HepG2 (cell line): ENCODE measurements around the gene U2AF2. TPM values are rescaled to one million over a fixed set of nuclear protein-coding genes. Genes with fewer than 3 reads are reported as not detected.

Source experiments
- CENPX ChIP-seq: sonication (generic); formaldehyde crosslinking; IDR thresholded peaks from 2 replicates; pipeline ENCODE4 v1.9.0; 2021; ENCODE audit warnings: mild to moderate bottlenecking, missing genetic modification reagents, moderate library complexity
- ELF3 ChIP-seq: IDR thresholded peaks from 2 replicates; pipeline ENCODE4 v1.6.1; 2016; ENCODE audit warnings: missing genetic modification reagents, missing compliant biosample characterization
- KDM6A ChIP-seq: IDR thresholded peaks from 2 replicates; pipeline ENCODE4 v1.6.1; 2016; ENCODE audit warnings: low read depth
- NFKB2 ChIP-seq: sonication (generic); formaldehyde crosslinking; IDR thresholded peaks from 2 replicates; pipeline ENCODE4 v1.4.0; 2020; ENCODE audit warnings: missing genetic modification reagents, borderline replicate concordance
- NRL ChIP-seq: sonication (generic); formaldehyde crosslinking; IDR thresholded peaks from 2 replicates; pipeline ENCODE4 v1.5.0; 2020; ENCODE audit warnings: missing genetic modification reagents, mild to moderate bottlenecking, moderate library complexity, borderline replicate concordance
- PAX8 ChIP-seq: sonication (generic); formaldehyde crosslinking; IDR thresholded peaks from 2 replicates; pipeline ENCODE4 v1.8.0; 2022; ENCODE audit warnings: mild to moderate bottlenecking, missing genetic modification reagents, borderline replicate concordance
- SOX5 ChIP-seq: IDR thresholded peaks from 2 replicates; pipeline ENCODE4 v1.6.1; 2016; ENCODE audit warnings: borderline replicate concordance
- THAP11 ChIP-seq: IDR thresholded peaks from 2 replicates; pipeline ENCODE4 v1.6.1; 2016; ENCODE audit warnings: missing biosample characterization, missing genetic modification reagents
- ZNF10 ChIP-seq: sonication (generic); formaldehyde crosslinking; IDR thresholded peaks from 2 replicates; pipeline ENCODE4 v1.4.0; 2020; ENCODE audit warnings: mild to moderate bottlenecking, low read depth, missing genetic modification reagents, borderline replicate concordance
- ZNF143 ChIP-seq: sonication (generic); formaldehyde crosslinking; IDR thresholded peaks from 2 replicates; pipeline ENCODE4 v1.4.0; 2020; ENCODE audit warnings: missing genetic modification reagents
- ZNF816 ChIP-seq: sonication (generic); formaldehyde crosslinking; IDR thresholded peaks from 2 replicates; pipeline ENCODE4 v1.8.0; 2022; ENCODE audit warnings: missing genetic modification reagents, mild to moderate bottlenecking, borderline replicate concordance
- polyA plus RNA-seq, 8 experiments: library from polyadenylated mRNA; depleted of rRNA in 3 of 8; stranded (reverse) in 7 of 8; unstranded in 1 of 8; fragments of >200 nt; fragmentation: Illumina TruSeq in 4 of 8; extraction: Trizol in 4 of 8; gene quantifications; 2 replicates each; pipeline versions ENCODE4 v1.2.1 to v1.2.3, GENCODE V29; 2011 to 2016; ENCODE audit warnings: low read depth in 4 of 8, missing spikeins in 1 of 8, mixed read lengths in 1 of 8; ENCODE audit not compliant: insufficient read depth in 1 of 8
- total RNA-seq, 5 experiments: library from RNA; depleted of rRNA; stranded (reverse); fragments of >200 nt; fragmentation: Illumina TruSeq; extraction: Trizol; gene quantifications; 2 replicates each; pipeline ENCODE4 v1.2.3, GENCODE V29; 2016; ENCODE audit warnings: low read depth in 1 of 5
- TF ChIP-seq, protein P1 (sequence below): sonication (generic); formaldehyde crosslinking; IDR thresholded peaks from 2 replicates; pipeline ENCODE4 v1.4.0; 2020; ENCODE audit warnings: missing genetic modification reagents, borderline replicate concordance
- TF ChIP-seq, protein P2 (sequence below): sonication (generic); formaldehyde crosslinking; IDR thresholded peaks from 2 replicates; pipeline ENCODE4 v1.5.0; 2020; ENCODE audit warnings: missing genetic modification reagents
- TF ChIP-seq, protein P3 (sequence below): sonication (generic); formaldehyde crosslinking; IDR thresholded peaks from 2 replicates; pipeline ENCODE4 v1.9.0; 2022; ENCODE audit warnings: low read depth, missing genetic modification reagents
- TF ChIP-seq, protein P4 (sequence below): sonication (generic); formaldehyde crosslinking; IDR thresholded peaks from 2 replicates; pipeline ENCODE4 v1.4.0; 2020; ENCODE audit warnings: mild to moderate bottlenecking, missing genetic modification reagents
- TF ChIP-seq, protein P5 (sequence below): sonication (generic); formaldehyde crosslinking; IDR thresholded peaks from 2 replicates; pipeline ENCODE4 v1.4.0; 2020; ENCODE audit warnings: missing genetic modification reagents

The U2AF2 gene
- total and polyA plus RNA-seq, 2 of the 13 experiments (the other 11 are each of a cell fraction or from before 2014, with no cell fraction given): 84.3 to 124 TPM

DNA sequence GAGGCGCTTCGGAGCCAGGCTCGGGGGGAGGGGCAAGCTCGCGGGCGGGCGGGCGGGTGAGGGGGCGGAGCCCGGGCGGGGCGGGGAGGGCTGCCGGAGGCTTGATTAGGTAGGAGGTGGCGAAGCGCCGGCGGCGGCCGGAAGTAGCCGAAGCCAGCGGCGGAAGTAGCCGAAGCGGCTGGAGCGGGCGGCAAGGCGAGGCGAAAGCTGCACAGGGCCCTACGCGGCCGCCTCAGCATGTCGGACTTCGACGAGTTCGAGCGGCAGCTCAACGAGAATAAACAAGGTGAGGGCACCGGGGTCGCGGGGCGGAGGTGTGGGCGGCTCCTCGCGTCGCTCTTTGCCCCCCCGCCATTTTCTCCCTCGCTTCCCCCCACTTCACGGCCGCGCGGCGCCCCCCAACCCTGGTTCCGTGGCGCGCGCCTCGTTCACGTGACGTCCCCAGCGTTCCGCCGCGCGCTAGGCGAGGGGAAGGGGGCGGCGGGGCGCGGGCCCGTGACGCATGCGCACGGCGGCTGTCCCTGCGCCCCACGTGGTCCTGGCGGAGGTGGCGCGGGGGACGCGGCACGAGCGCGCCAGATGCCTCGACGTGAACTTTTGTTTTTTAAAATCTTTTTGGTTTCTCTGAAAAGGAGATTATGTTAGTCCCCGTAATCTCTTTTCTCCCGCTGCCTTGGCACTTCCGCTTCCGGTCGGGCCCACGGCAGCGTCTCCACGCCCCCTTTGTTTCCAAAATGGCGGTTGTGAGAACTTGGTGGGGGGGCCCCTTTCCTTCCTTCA, at the start of gene U2AF2 (continued):
- TF ChIP-seq, protein P1, sequence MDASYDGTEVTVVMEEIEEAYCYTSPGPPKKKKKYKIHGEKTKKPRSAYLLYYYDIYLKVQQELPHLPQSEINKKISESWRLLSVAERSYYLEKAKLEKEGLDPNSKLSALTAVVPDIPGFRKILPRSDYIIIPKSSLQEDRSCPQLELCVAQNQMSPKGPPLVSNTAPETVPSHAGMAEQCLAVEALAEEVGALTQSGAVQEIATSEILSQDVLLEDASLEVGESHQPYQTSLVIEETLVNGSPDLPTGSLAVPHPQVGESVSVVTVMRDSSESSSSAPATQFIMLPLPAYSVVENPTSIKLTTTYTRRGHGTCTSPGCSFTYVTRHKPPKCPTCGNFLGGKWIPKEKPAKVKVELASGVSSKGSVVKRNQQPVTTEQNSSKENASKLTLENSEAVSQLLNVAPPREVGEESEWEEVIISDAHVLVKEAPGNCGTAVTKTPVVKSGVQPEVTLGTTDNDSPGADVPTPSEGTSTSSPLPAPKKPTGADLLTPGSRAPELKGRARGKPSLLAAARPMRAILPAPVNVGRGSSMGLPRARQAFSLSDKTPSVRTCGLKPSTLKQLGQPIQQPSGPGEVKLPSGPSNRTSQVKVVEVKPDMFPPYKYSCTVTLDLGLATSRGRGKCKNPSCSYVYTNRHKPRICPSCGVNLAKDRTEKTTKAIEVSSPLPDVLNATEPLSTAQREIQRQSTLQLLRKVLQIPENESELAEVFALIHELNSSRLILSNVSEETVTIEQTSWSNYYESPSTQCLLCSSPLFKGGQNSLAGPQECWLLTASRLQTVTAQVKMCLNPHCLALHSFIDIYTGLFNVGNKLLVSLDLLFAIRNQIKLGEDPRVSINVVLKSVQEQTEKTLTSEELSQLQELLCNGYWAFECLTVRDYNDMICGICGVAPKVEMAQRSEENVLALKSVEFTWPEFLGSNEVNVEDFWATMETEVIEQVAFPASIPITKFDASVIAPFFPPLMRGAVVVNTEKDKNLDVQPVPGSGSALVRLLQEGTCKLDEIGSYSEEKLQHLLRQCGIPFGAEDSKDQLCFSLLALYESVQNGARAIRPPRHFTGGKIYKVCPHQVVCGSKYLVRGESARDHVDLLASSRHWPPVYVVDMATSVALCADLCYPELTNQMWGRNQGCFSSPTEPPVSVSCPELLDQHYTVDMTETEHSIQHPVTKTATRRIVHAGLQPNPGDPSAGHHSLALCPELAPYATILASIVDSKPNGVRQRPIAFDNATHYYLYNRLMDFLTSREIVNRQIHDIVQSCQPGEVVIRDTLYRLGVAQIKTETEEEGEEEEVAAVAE (CRISPR knock-in tag): no peak
- peak; percentile 47; the same call in 1 of the 2 replicates for TF ChIP-seq ELF3
- no peak for TF ChIP-seq CENPX (CRISPR knock-in tag)
- TF ChIP-seq, protein P2, sequence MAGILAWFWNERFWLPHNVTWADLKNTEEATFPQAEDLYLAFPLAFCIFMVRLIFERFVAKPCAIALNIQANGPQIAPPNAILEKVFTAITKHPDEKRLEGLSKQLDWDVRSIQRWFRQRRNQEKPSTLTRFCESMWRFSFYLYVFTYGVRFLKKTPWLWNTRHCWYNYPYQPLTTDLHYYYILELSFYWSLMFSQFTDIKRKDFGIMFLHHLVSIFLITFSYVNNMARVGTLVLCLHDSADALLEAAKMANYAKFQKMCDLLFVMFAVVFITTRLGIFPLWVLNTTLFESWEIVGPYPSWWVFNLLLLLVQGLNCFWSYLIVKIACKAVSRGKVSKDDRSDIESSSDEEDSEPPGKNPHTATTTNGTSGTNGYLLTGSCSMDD: no peak
- TF ChIP-seq ZNF10 (CRISPR knock-in tag): no peak
- no peak for TF ChIP-seq KDM6A (CRISPR knock-in tag)
- no peak for TF ChIP-seq SOX5 (CRISPR knock-in tag)
- TF ChIP-seq, protein P3, sequence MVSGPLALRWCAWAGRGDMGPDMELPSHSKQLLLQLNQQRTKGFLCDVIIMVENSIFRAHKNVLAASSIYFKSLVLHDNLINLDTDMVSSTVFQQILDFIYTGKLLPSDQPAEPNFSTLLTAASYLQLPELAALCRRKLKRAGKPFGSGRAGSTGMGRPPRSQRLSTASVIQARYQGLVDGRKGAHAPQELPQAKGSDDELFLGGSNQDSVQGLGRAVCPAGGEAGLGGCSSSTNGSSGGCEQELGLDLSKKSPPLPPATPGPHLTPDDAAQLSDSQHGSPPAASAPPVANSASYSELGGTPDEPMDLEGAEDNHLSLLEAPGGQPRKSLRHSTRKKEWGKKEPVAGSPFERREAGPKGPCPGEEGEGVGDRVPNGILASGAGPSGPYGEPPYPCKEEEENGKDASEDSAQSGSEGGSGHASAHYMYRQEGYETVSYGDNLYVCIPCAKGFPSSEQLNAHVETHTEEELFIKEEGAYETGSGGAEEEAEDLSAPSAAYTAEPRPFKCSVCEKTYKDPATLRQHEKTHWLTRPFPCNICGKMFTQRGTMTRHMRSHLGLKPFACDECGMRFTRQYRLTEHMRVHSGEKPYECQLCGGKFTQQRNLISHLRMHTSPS: no peak
- peak; percentile 79 for TF ChIP-seq THAP11
- no peak; the same call in 1 of the 2 replicates for TF ChIP-seq PAX8 (CRISPR knock-in tag)
- peak; percentile 84; the same call in 1 of the 2 replicates for TF ChIP-seq ZNF816 (CRISPR knock-in tag)
- TF ChIP-seq, protein P4, sequence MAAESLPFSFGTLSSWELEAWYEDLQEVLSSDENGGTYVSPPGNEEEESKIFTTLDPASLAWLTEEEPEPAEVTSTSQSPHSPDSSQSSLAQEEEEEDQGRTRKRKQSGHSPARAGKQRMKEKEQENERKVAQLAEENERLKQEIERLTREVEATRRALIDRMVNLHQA: no peak
- TF ChIP-seq ZNF143 (CRISPR knock-in tag): 0 out of 2 replicates have a peak, but pooled peaks have one; percentile 16
- TF ChIP-seq NRL (CRISPR knock-in tag): peak; percentile 35
- TF ChIP-seq, protein P5, sequence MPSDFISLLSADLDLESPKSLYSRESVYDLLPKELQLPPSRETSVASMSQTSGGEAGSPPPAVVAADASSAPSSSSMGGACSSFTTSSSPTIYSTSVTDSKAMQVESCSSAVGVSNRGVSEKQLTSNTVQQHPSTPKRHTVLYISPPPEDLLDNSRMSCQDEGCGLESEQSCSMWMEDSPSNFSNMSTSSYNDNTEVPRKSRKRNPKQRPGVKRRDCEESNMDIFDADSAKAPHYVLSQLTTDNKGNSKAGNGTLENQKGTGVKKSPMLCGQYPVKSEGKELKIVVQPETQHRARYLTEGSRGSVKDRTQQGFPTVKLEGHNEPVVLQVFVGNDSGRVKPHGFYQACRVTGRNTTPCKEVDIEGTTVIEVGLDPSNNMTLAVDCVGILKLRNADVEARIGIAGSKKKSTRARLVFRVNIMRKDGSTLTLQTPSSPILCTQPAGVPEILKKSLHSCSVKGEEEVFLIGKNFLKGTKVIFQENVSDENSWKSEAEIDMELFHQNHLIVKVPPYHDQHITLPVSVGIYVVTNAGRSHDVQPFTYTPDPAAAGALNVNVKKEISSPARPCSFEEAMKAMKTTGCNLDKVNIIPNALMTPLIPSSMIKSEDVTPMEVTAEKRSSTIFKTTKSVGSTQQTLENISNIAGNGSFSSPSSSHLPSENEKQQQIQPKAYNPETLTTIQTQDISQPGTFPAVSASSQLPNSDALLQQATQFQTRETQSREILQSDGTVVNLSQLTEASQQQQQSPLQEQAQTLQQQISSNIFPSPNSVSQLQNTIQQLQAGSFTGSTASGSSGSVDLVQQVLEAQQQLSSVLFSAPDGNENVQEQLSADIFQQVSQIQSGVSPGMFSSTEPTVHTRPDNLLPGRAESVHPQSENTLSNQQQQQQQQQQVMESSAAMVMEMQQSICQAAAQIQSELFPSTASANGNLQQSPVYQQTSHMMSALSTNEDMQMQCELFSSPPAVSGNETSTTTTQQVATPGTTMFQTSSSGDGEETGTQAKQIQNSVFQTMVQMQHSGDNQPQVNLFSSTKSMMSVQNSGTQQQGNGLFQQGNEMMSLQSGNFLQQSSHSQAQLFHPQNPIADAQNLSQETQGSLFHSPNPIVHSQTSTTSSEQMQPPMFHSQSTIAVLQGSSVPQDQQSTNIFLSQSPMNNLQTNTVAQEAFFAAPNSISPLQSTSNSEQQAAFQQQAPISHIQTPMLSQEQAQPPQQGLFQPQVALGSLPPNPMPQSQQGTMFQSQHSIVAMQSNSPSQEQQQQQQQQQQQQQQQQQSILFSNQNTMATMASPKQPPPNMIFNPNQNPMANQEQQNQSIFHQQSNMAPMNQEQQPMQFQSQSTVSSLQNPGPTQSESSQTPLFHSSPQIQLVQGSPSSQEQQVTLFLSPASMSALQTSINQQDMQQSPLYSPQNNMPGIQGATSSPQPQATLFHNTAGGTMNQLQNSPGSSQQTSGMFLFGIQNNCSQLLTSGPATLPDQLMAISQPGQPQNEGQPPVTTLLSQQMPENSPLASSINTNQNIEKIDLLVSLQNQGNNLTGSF: no peak
- peak; percentile 54; the same call in 1 of the 2 replicates for TF ChIP-seq NFKB2 (CRISPR knock-in tag)
